Stimulated activated CD4-positive, alpha-beta T cell treated with anti-CD3 and anti-CD28 coated beads, TNF-alpha, amount 100 ng/mL, for 1 hour (primary cell): Measurements from ENCODE around the gene SGPP1.
"Not testable (repeated sequence)": the region's sequence is repeated elsewhere in the genome, so short reads cannot be mapped to it uniquely, and the experiment has no call there.

Experiments used
- DNase-seq, 3 donors: peaks; one replicate each; pipeline ENCODE4 v3.0.0-alpha.2; 2020; ENCODE audit warnings: low read depth in 3 of 3, low spot score in 1 of 3

SGPP1 gene

DNA sequence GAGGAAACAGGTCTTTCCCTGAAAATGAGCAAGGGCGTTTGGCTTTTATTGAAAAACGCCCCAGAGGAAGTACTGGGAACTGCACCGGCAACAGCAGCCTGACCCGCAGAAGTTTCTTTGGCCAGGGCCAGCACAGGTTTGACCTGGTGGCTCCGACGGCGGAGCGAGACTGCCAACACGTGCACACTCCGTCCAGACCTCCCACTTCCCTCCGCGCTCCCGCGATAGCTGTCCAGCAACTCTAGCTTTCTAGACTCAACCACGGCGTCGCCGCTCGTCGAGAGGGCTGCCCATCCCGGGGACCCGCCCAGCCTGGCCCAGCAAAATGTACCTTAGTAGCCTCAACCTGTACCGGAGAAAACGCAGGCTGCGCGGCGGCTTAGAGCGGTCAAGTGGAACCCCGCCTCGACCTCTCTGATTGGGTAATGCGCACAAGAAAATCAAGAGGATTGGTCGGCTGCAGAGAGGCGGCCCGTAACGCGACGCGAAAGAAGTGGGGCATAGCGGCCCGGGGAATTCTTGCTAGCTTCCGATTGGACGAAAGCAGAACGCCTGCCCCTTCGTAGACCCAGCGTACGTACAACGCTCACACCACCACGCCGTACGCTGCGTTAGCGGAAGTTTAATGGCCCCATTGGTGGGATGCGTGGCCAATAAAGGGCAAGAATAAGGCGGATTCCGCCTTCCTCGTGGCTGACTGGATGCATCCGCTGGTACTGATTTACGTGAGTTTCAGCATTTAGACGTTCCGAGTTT lies 86.2 kb downstream of the SGPP1 start, which contains the start of gene WDR89:
TSS of gene WDR89 (minus strand) at position 399 of the 756 bp plus-strand sequence. CDS start 41,929 bp downstream, outside the sequence.
- DNase-seq, result peak; percentile 84 to 93 (median 90)

DNA sequence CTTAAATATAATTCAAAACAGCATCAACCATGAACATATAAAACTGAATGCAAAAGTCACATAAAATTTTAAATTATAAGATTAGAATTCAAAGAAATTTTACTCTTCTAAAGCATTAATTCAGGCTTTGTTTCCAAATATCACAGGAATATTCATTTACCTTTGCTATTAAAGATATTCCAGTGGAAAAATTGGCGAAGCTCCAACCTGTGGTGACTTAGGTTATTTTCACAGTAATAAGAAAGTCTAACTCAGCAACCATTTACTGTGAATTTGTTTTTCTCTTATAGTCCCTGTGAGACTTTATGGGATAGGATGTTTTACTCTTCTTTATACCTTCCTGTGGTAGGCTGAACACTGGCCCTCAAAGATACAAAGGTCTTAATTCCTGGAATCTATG lies 89.4 kb downstream of the SGPP1 start:
- DNase-seq, result no peak

DNA sequence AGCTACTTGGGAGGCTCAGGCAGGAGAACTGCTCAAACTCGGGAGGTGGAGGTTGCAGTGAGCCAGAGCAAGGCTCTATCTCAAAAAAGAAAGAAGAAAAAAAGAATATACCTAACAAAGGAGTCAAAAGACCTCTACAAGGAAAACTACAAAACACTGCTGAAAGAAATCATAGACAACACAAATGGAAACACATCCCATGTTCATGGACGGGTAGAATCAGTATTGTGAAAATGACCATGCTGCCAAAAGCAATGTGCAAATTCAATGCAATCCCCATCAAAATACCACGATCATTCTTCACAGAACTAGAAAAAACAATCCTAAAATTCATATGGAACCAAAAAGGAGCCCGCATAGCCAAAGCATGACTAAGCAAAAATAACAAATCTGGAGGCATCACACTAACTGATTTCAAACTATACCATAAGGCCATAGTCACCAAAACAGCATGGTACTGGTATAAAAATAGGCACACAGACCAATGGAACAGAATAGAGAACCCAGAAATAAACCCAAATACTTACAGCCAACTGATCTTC lies 91.7 kb downstream of the SGPP1 start:
- not testable (repeated sequence) for DNase-seq
